Cardiac muscle cell (in vitro differentiated cells and primary cell): Measurements from ENCODE around the gene SMAD4. TPM values are rescaled to one million over a fixed set of nuclear protein-coding genes. Genes with fewer than 3 reads are reported as not detected.

ENCODE experiments used
- DNase-seq, 2 donors: peaks; one replicate each; pipeline versions ENCODE4 v3.0.0 to v3.0.0-alpha.2; 2010 to 2017; ENCODE audit warnings: low read depth in 1 of 2, low spot score in 1 of 2
- H3K27ac ChIP-seq: fragments of 200-600 bp; sonication (generic); 2 replicates; pipeline ENCODE4 v1.5.1; 2016
- H3K27me3 ChIP-seq: fragments of 200-600 bp; sonication (generic); 2 replicates; pipeline ENCODE4 v1.6.0; 2016; ENCODE audit warnings: control low read depth
- H3K36me3 ChIP-seq: fragments of 200-600 bp; sonication (generic); 2 replicates; pipeline ENCODE4 v1.5.1; 2016; ENCODE audit warnings: control low read depth
- H3K4me1 ChIP-seq: fragments of 200-600 bp; sonication (generic); 2 replicates; pipeline ENCODE4 v1.8.1; 2017; ENCODE audit warnings: low read depth, mild to moderate bottlenecking, mixed run types
- H3K4me3 ChIP-seq: fragments of 200-600 bp; sonication (generic); 2 replicates; pipeline ENCODE4 v1.5.1; 2016; ENCODE audit warnings: mild to moderate bottlenecking
- H3K9me3 ChIP-seq: fragments of 200-600 bp; sonication (generic); 2 replicates; pipeline ENCODE4 v1.5.1; 2017; ENCODE audit warnings: low read depth, mild to moderate bottlenecking, control low read depth
- CTCF ChIP-seq: IDR thresholded peaks from 2 replicates; pipeline ENCODE4 v1.5.1; 2012; ENCODE audit warnings: low read depth, mild to moderate bottlenecking, low read length
- polyA plus RNA-seq: library from polyadenylated mRNA; unstranded; fragments of >200 nt; fragmentation: Nextera tagmentation; extraction: Ambion mirVana; gene quantifications from 2 replicates; pipeline ENCODE4 v1.2.1, GENCODE V29; 2016
- total RNA-seq: library from RNA; depleted of rRNA; stranded (reverse); fragments of >200 nt; gene quantifications from 2 replicates; pipeline ENCODE4 v1.2.3, GENCODE V29; 2016

SMAD4 gene
- total and polyA plus RNA-seq, 2 experiments from 2014 or later = 72.4 to 75.5 TPM

- no peak overlapping the region for H3K4me3 ChIP-seq
- H3K27ac ChIP-seq = no peak overlapping the region
- no peak for TF ChIP-seq CTCF
- peaks cover 18% of the 10 kb centered on the region for H3K4me1 ChIP-seq
- H3K27me3 ChIP-seq = no peaks in the 10 kb centered on the region
- no peaks in the 10 kb centered on the region for H3K9me3 ChIP-seq
- no peaks in the 10 kb centered on the region for H3K36me3 ChIP-seq
- DNase-seq = no peak
Observed at GRCh38 chr18:51012441-51012840, 17.6 kb upstream of the SMAD4 start.

DNA sequence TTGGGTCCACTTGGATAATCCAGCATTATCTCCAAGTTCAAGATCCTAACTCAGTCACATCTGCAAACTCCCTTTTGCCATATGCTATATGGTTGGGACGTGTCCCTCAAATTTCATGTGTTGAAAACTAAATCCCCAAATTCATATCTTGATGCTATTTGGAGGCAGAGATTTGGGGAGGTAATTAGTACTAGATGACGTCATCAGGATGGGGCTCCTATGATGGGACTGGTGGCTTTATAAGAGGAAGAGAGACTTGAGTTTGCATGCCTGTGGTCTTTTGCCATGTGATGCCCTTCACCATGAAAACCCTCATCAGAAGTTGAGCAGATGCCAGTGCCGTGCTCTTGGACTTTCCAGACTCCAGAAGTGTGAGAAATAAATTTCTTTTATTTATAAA lies 16.8 kb upstream of the SMAD4 start:
- H3K4me3 ChIP-seq = no peak overlapping the region

GRCh38 chr18:51017140-51017879 lies 12.7 kb upstream of the SMAD4 start:
- Histone ChIP-seq H3K36me3 (no peaks in the 10 kb centered on the region), H3K27me3 (no peaks in the 10 kb centered on the region), H3K9me3 (no peaks in the 10 kb centered on the region), H3K4me3 (no peak overlapping the region), H3K4me1 (peaks cover 8% of the 10 kb centered on the region), H3K27ac (no peak overlapping the region)
- TF ChIP-seq CTCF = no peak
- DNase-seq = no peak

More for the DNA sequence above, 16.8 kb upstream of the SMAD4 start:
- Histone ChIP-seq H3K27me3 (no peaks in the 10 kb centered on the region), H3K36me3 (no peaks in the 10 kb centered on the region), H3K27ac (no peak overlapping the region), H3K9me3 (no peaks in the 10 kb centered on the region), H3K4me1 (peaks cover 10% of the 10 kb centered on the region)
- DNase-seq = no peak
- TF ChIP-seq CTCF = no peak

- H3K27ac ChIP-seq = no peak overlapping the region
- no peak overlapping the region for H3K4me3 ChIP-seq
- H3K36me3 ChIP-seq = no peaks in the 10 kb centered on the region
- DNase-seq = peak in 1 of 2 donors; percentile 10
- no peaks in the 10 kb centered on the region for H3K27me3 ChIP-seq
- TF ChIP-seq CTCF = no peak
- H3K4me1 ChIP-seq = peaks cover 8% of the 10 kb centered on the region
- no peaks in the 10 kb centered on the region for H3K9me3 ChIP-seq
Observed at GRCh38 chr18:51020536-51020935, 9.5 kb upstream of the SMAD4 start.

GRCh38 chr18:51021226-51021965 lies 8.6 kb upstream of the SMAD4 start:
- peaks cover 8% of the 10 kb centered on the region for H3K4me1 ChIP-seq
- no peak overlapping the region for H3K27ac ChIP-seq

More at GRCh38 chr18:51021226-51021965, 8.6 kb upstream of the SMAD4 start:
- no peaks in the 10 kb centered on the region for H3K27me3 ChIP-seq
- no peak for TF ChIP-seq CTCF
- no peak for DNase-seq
- no peaks in the 10 kb centered on the region for H3K9me3 ChIP-seq
- H3K4me3 ChIP-seq = no peak overlapping the region
- no peaks in the 10 kb centered on the region for H3K36me3 ChIP-seq
